GM19043 (cell line): ENCODE results near the gene MED13L.
"Not testable (repeated sequence)": the region's sequence is repeated elsewhere in the genome, so short reads cannot be mapped to it uniquely, and the experiment has no call there.

Source experiments
- ATAC-seq: cut with Tn5 transposase; IDR thresholded peaks from one replicate; pipeline ENCODE4 v1.9.1; 2021; ENCODE audit warnings: low read depth; ENCODE audit not compliant: unreplicated experiment

The MED13L gene

DNA sequence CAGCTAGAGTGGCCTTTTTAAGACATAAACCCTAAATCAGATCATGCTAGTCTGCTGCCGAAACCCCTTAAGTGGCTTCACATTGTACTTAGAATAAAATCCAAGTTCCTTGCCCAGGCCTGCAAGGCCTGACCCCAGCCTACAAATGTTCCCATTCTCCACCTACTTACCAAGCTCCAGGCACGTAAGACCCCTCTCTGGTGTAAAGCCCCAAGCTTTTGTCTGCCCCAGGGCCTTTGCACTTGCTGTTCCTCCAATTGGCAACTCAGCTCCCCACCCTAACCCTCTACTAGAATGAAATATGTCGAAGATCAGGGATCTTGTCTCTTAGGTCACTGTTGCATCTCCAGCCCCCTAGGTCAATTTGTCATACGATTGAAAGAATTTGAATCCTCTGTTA is 27.1 kb upstream of the MED13L start:
- ATAC-seq = no peak

DNA sequence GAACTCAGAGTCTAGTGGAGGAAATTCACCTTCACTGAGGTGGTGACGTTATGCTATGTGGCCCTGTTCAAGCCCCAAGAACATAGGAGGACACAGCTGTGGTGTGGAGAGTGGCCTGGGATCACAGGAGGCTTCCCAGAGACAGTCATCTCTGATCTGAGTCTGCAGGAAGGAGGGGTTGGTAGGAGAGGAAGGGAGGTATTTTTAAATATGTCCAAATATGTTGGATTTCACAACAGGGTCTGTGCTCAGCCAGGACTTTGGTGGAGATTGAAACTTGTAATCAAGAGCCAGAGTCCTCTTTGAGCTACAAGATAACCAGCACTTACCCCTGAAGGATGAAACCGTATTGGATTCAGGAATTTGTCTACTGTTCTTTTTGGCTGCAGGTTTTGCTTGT is 26.4 kb upstream of the MED13L start:
- no peak for ATAC-seq

- no peak for ATAC-seq
These were observed 25.6 kb upstream of the MED13L start for GRCh38 chr12:116303066-116303465.

DNA sequence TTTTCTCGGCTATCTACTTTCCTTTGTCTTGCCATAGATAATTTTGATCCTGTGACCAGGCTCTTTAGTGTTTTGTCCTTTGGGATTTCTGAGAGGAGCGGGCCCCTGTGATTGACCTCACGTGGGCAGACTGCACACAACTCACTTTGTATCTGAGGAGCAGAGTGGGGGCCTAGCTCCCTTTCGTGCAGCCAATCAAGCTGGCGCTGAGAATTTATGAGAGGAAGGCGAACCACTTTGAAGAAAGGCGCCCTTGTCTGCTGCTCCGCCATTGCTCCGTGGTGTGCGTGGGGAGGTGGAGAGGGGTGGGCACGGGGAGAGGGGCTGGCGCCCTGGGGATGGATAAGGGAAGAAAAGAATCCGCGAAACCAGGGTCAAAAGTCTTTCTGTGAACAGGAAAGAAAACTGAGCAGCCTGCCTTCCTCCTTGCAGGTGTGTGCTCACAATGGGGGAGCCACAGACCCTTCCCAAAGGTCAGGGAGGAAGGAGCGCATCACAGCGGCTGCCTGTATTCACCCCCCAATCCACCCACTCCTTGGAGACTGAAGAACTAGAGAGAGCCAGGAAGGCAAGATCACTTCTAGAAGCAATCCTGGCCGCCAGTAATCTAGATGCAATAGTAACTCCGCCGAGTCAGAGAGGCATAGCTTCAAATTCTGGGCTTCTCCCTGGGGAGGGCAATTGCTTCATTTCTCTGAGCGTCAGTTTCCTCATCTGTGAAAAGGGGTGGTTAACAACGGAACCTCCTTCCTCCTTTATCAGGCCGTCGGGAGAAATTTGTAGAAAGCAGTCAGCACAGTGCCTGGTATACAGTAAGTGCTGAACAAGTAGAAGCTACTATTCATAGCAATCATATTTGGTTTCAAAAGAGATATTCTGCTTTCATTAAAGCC is 24.9 kb upstream of the MED13L start:
- ATAC-seq = no peak

GRCh38 chr12:116301621-116302020 is 24.1 kb upstream of the MED13L start:
- no peak for ATAC-seq

DNA sequence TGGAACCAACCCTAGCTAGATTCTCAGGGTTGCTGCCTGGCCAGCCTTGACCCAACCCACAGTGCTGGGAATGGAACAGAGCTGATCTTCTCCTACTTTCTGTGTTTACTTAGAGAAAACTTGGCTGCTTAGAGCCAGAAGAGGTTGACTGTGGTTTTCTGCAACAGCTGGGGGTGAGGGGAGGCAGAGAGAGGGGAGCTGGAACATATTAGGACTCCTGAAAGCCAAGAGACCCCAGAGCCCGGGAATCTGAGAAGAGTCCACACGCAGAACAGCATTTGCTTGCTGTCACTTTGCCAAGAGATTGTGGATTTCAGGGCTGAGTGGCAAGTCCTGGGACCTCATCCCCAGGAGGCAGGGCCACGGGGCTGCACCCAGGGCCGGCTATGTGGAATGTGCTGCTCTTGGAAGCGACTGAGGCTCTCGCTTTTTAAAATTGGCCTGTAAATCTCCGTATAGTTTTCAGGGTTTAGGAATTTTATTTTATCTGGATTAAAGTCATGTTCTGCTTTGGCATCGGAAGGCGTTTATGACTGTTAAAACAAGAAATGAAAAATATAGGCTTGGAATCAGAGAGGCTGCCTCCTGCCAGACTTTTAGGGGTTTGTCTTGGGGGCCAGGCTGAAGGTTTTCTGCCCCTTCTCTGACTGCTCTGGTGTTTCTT is 22.3 kb upstream of the MED13L start:
- no peak for ATAC-seq

DNA sequence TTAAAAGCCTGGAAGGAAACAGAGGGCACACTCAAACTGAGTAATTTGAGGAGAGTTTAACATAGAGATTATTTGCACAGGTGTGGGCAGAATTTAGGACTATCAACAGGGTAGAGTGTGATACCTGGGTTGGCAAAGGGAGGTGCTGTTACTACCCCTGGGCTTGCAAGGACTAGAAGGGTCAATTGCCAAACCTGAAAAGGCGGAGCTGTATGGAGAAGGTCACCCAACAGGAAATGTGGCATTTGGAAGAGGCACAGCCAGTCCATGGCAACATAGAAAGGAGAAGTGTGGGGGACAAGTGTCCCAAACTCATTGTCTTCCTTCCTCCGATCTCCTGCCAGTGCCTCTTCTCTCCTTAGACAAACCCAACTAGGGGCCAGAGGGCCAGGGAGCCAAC is 21.6 kb upstream of the MED13L start:
- ATAC-seq = no peak

- ATAC-seq = no peak
These were observed 21.1 kb upstream of the MED13L start for GRCh38 chr12:116298578-116298977.

- ATAC-seq = no peak
These were observed 19.8 kb upstream of the MED13L start for GRCh38 chr12:116297224-116297834.

DNA sequence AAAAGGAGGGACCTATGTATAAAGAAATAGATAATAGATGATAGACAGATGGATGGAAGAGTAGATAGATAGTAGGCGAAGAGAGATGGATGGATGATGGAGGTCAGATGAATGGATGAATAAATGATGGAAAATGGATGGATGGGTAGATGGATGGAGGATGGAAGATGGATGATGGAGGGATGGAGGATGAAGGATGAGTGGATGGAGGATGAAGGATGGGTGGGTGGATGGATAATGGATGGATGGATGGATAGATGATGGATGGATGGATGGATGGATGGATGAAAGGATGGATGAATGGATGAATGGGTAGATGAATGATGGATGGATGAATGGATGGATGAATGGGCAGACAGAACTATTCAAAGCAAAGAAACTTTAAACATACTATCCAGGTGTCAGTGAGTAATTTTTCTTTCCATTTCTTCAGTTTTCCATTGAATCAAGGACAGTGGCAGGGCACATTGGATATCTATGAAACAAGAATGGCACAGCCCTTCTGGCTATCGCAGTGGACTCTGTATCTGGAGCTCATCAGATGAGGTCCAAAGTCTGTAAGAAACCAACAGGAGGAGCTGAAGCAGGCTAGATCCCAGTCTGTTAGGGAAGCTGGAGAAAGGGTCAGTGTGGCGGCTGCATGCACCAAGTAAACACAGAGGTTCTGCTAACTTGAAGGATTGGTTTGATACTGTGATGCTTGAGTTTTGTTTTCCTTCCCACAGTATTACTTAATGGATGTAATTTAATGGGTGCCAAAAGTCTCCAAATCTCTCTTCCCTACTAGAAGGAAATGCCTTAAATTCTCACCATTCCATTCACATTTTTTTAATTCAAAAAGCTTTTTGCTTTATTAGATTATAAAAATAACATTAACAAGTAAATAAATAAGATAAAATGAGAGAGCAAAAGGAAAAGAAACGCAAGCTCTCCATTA is 18.1 kb upstream of the MED13L start:
- no peak for ATAC-seq

DNA sequence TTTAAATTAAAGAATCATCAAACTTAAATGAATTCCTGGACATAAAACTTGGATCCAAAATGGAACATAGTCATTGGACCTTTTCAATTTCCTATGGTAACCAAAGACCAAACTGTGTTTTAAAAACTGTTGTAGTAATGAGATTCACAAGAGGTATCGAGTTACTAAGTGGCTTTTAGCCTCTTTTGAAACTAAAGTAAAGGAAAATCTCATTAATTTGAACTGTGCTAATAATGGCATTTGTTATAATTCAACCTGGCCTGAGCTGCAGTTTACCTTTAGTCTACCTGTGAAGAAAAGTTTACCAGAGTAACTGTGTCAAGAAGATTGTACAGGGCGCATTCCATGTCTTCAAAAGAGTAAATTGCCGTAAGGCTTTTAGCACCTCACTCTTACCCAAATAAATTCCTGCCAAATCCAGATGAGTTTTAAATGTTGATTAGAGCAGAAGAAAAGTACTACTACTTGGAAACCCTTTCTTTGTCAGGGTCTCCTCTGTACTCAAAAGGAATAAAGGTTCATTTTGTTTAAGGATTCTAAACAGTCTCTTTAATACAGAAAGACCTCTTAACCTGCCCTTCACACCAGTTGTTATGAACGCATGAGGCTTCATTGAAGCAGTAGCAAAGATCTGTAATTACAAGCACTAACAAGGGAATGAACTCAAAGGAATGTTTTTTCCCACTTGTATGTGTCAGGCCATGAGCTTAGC is 17.1 kb upstream of the MED13L start:
- ATAC-seq = no peak

DNA sequence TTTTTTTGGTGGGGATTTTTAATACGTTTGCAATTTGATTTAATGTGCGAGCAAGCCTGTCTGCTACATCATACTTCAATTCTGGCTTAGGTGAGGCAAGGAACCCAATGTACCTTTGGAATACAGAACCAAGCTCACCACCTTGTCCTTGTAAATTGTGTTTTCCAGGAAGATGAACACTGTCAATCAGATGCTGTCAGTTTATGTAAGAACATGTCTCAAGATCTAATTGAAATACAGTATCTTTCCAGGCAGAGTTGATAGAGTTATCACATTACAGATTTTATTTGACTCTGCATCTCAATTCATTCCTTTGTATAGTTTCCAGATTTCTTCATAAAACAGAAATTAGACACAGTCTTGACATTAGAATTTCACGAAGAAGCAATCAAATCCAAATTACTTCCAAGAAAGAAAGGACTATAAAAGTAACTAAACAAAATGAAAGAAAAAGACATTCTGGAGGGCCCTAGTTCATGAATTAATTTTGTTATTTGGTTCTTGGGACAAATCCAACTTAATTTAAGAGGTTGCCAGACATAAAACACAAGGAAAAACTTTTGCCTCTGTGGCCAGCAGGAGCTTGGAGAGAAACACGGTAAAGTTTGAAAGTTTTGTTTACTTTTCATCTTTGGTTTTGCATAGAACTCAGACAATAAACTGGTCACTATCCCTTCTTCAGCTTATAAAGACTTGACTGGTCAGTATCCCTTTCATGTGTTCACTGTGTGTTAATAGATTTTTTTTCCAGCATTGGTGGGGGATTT is 16.4 kb upstream of the MED13L start:
- ATAC-seq = no peak

DNA sequence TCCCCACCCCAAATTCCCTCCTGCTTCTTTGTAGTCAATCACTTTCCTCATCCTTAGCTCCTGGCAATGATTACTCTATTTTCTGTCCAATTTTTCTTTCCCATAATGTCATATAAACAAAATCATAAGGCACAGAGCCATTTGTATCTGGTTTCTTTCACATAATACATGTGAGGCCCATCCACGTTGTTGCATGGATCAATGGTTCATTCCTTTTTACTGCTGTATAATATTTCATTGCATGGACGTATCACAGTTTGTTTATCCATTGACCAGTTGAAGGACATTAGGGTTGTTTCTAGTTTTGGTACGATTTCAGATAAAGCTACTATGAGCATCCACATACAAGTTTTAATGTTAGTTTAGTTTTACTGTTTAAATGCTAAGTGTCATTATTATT is 13.7 kb upstream of the MED13L start:
- ATAC-seq = no peak

DNA sequence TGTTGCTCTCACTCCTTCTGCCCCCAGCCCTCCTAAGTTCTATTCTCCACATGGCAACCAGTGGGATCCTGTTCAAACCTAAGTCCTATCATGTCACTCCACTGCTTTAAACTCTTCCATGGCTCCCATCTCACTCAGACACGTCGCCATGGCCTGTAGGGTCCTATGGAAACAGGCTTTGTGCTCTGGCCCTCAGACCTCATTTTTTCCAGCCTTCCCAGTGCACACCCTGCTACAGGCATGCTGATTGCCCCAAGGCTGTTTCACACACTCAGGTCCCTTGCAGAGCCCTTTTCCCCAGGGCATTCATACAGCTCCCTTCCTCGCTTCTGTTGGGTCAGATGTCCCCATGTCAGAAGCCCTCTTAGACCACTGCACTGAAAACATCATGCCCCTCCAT is 11.2 kb upstream of the MED13L start:
- no peak for ATAC-seq

- no peak for ATAC-seq
These were observed 10.4 kb upstream of the MED13L start for GRCh38 chr12:116287842-116288301.

DNA sequence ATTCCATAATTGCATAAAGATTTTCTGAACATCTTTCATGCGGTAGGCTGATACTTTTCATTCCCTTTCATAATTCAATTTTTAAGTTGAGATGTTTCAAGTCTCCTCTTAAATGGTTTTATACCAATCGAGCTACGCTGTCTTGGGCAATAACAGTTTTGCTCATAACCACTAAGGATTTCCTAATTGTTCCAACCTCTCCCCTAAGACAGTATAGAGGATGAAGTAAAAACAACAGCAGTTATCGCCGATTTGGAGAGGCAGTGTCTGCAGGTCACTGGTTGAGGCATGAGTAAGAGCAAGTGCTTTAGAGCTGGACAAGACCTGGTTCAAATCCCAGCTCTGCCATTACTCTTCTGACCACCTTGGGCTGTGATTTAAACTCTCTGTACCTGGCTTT is 6.9 kb upstream of the MED13L start:
- no peak for ATAC-seq

- not testable (repeated sequence) for ATAC-seq
These were observed 6.4 kb upstream of the MED13L start for GRCh38 chr12:116283881-116284280.

DNA sequence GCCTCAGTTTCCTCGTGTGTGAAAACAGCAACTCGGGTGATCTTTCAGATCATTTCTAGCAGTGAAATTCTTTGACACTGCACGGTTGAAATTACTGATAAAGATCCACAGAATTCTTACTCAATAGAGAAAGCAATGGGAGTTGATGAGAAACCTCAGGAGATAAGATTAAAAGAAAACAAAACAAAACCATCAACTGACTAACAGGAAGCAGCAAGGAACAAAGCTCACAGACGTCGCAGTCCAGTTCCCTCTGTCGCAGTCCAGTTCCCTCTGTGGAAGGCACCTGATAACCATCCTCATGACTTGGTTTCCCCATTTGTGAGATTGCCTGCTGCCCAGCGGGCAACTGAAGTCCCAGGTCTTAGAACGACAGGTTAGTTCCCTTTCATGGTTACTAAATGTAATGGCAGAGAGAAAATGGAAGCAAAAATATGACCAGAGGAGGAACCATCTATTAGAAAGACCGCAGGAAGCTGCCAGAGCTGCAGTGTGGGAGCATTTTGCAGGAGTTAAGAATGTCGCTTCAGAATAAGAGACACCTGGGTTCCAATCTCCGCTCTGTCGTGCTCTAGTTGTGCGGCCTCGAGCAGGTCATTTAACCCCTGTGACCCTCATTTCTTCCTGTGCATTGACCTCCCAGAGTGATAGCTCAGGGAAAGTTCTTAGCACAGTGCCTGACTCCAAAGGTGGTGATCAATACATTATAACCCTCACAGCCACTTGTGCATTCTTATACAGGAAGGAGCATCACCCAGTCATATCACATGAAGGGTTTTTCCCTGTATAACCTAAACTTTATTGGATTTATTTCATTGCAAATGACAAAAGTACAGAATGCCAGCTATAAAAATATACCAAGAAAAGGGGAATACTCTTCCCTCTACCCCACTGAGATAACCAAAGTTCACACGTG is 5.1 kb upstream of the MED13L start:
- ATAC-seq = no peak
